SK-N-SH treated with all-trans-retinoic acid at 6 μM for 48 hours (cell line): ENCODE measurements around the gene PCDHGB2.

Experiments used
- ATAC-seq: fragments of 200-7000 bp; cut with Tn5 transposase; 3 replicates; pipeline ENCODE4 v1.9.1; 2020; ENCODE audit warnings: mild to moderate bottlenecking, moderate library complexity
- ARNTL ChIP-seq: fragments of 450-650 bp; formaldehyde crosslinking; IDR thresholded peaks from 2 replicates; pipeline ENCODE4 v1.5.0; 2020; ENCODE audit warnings: low read depth, mild to moderate bottlenecking, moderate library complexity, borderline replicate concordance
- CSDC2 ChIP-seq: fragments of 250-450 bp; sonication (Bioruptor Pico); IDR thresholded peaks from 2 replicates; pipeline ENCODE4 v1.5.0; 2020; ENCODE audit warnings: mild to moderate bottlenecking, moderate library complexity
- ESRRG ChIP-seq: fragments of 250-450 bp; sonication (Bioruptor Pico); IDR thresholded peaks from 2 replicates; pipeline ENCODE4 v1.6.1; 2021; ENCODE audit warnings: mild to moderate bottlenecking
- GLIS3 ChIP-seq: fragments of 250-450 bp; sonication (Bioruptor Pico); IDR thresholded peaks from 2 replicates; pipeline ENCODE4 v1.5.0; 2020; ENCODE audit warnings: mild to moderate bottlenecking, moderate library complexity
- ISL1 ChIP-seq: fragments of 250-450 bp; sonication (Bioruptor Pico); IDR thresholded peaks from 2 replicates; pipeline ENCODE4 v2.1.2; 2022; ENCODE audit warnings: mild to moderate bottlenecking, moderate library complexity
- OSR1 ChIP-seq: fragments of 250-450 bp; sonication (Bioruptor Pico); IDR thresholded peaks from 2 replicates; pipeline ENCODE4 v1.8.0; 2022; ENCODE audit warnings: moderate library complexity, mild to moderate bottlenecking, inconsistent platforms
- PPARA ChIP-seq: fragments of 250-450 bp; sonication (Bioruptor Pico); IDR thresholded peaks from 2 replicates; pipeline ENCODE4 v1.5.0; 2020; ENCODE audit warnings: mild to moderate bottlenecking, borderline replicate concordance
- RARB ChIP-seq: fragments of 250-450 bp; sonication (Bioruptor Pico); IDR thresholded peaks from 2 replicates; pipeline ENCODE4 v1.8.0; 2021; ENCODE audit warnings: mild to moderate bottlenecking, moderate library complexity
- SNAI2 ChIP-seq: fragments of 250-450 bp; sonication (Bioruptor Pico); IDR thresholded peaks from 2 replicates; pipeline ENCODE4 v1.5.0; 2020; ENCODE audit warnings: mild to moderate bottlenecking, moderate library complexity
- TCF4 ChIP-seq: fragments of 250-450 bp; sonication (Bioruptor Pico); IDR thresholded peaks from 2 replicates; pipeline ENCODE4 v1.8.0; 2021; ENCODE audit warnings: mild to moderate bottlenecking, moderate library complexity, borderline replicate concordance
- TOX ChIP-seq: fragments of 250-450 bp; sonication (Bioruptor Pico); IDR thresholded peaks from 2 replicates; pipeline ENCODE4 v1.8.0; 2021; ENCODE audit warnings: mild to moderate bottlenecking, moderate library complexity, borderline replicate concordance
- ZC3H10 ChIP-seq: fragments of 250-450 bp; sonication (Bioruptor Pico); IDR thresholded peaks from 2 replicates; pipeline ENCODE4 v1.5.1; 2021; ENCODE audit warnings: mild to moderate bottlenecking, moderate library complexity
- ZFP3 ChIP-seq: fragments of 250-450 bp; sonication (Bioruptor Pico); IDR thresholded peaks from 2 replicates; pipeline ENCODE4 v1.5.0; 2020; ENCODE audit warnings: mild to moderate bottlenecking, moderate library complexity
- ZFP30 ChIP-seq: fragments of 450-650 bp; formaldehyde crosslinking; IDR thresholded peaks from 2 replicates; pipeline ENCODE4 v1.5.0; 2022; ENCODE audit warnings: mild to moderate bottlenecking, moderate library complexity
- ZNF565 ChIP-seq: fragments of 450-650 bp; formaldehyde crosslinking; conservative IDR thresholded peaks from 2 replicates; pipeline ENCODE4 v1.5.0; 2020; ENCODE audit warnings: low read depth, mild to moderate bottlenecking, moderate library complexity
- ZNF70 ChIP-seq: fragments of 450-650 bp; formaldehyde crosslinking; IDR thresholded peaks from 2 replicates; pipeline ENCODE4 v1.5.0; 2020; ENCODE audit warnings: mild to moderate bottlenecking, moderate library complexity
- TF ChIP-seq, protein P1 (sequence below): fragments of 250-450 bp; sonication (Bioruptor Pico); IDR thresholded peaks from 2 replicates; pipeline ENCODE4 v1.8.0; 2020; ENCODE audit warnings: mild to moderate bottlenecking, moderate library complexity, borderline replicate concordance
- TF ChIP-seq, protein P2 (sequence below): fragments of 250-450 bp; sonication (Bioruptor Pico); IDR thresholded peaks from 2 replicates; pipeline ENCODE4 v1.5.1; 2021; ENCODE audit warnings: mild to moderate bottlenecking, moderate library complexity
- TF ChIP-seq, protein P3 (sequence below): fragments of 250-450 bp; sonication (Bioruptor Pico); IDR thresholded peaks from 2 replicates; pipeline ENCODE4 v1.5.1; 2020; ENCODE audit warnings: low read depth, mild to moderate bottlenecking, moderate library complexity
- TF ChIP-seq, protein P4 (sequence below): fragments of 250-450 bp; sonication (Bioruptor Pico); IDR thresholded peaks from 2 replicates; pipeline ENCODE4 v1.8.0; 2021; ENCODE audit warnings: low read depth, mild to moderate bottlenecking, moderate library complexity, borderline replicate concordance

Gene PCDHGB2

DNA sequence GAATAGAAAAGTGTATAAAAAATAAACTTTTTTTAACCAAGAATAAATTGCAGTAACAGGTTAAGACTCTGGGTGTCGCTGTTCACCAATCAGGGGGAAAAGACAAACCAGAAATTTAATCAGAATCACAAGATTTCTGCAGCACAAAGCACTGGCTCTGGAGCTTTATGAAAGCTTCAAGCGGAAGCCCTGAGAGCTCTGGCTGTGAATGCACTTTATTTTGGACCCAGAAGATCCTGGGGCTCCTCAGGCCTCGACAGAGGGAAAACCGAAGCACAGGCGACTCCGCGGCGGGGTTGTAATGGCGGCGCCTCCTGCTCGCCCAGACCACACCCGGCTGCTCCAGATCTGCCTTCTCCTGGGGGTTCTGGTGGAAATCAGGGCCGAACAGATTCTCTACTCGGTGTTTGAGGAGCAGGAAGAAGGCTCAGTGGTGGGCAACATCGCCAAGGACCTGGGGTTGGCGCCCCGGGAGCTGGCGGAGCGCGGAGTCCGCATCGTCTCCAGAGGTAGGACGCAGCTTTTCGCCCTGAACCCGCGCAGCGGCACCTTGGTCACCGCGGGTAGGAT lies 4.8 kb upstream of the PCDHGB2 start, which contains the start of gene PCDHGA4:
Gene PCDHGA4, plus strand, starts transcription at position 122 of the 570 bp plus-strand sequence. Its CDS starts 87 bp downstream, at position 209.
- ATAC-seq = no peak
- TF ChIP-seq SNAI2 (CRISPR knock-in tag) (no peak), ZFP3 (CRISPR knock-in tag) (no peak), OSR1 (CRISPR knock-in tag) (no peak), GLIS3 (CRISPR knock-in tag) (no peak), ZNF70 (CRISPR knock-in tag) (no peak), PPARA (no peak), TCF4 (no peak), ARNTL (CRISPR knock-in tag) (no peak), ESRRG (no peak), TOX (CRISPR knock-in tag) (no peak), ZC3H10 (no peak), ZNF565 (no peak), ISL1 (CRISPR knock-in tag) (no peak), ZFP30 (CRISPR knock-in tag) (no peak), RARB (no peak)
- TF ChIP-seq, protein P1, sequence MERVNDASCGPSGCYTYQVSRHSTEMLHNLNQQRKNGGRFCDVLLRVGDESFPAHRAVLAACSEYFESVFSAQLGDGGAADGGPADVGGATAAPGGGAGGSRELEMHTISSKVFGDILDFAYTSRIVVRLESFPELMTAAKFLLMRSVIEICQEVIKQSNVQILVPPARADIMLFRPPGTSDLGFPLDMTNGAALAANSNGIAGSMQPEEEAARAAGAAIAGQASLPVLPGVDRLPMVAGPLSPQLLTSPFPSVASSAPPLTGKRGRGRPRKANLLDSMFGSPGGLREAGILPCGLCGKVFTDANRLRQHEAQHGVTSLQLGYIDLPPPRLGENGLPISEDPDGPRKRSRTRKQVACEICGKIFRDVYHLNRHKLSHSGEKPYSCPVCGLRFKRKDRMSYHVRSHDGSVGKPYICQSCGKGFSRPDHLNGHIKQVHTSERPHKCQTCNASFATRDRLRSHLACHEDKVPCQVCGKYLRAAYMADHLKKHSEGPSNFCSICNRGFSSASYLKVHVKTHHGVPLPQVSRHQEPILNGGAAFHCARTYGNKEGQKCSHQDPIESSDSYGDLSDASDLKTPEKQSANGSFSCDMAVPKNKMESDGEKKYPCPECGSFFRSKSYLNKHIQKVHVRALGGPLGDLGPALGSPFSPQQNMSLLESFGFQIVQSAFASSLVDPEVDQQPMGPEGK (CRISPR knock-in tag) = no peak
- TF ChIP-seq, protein P2, sequence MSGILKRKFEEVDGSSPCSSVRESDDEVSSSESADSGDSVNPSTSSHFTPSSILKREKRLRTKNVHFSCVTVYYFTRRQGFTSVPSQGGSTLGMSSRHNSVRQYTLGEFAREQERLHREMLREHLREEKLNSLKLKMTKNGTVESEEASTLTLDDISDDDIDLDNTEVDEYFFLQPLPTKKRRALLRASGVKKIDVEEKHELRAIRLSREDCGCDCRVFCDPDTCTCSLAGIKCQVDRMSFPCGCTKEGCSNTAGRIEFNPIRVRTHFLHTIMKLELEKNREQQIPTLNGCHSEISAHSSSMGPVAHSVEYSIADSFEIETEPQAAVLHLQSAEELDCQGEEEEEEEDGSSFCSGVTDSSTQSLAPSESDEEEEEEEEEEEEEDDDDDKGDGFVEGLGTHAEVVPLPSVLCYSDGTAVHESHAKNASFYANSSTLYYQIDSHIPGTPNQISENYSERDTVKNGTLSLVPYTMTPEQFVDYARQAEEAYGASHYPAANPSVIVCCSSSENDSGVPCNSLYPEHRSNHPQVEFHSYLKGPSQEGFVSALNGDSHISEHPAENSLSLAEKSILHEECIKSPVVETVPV (CRISPR knock-in tag) = no peak
- TF ChIP-seq, protein P3, sequence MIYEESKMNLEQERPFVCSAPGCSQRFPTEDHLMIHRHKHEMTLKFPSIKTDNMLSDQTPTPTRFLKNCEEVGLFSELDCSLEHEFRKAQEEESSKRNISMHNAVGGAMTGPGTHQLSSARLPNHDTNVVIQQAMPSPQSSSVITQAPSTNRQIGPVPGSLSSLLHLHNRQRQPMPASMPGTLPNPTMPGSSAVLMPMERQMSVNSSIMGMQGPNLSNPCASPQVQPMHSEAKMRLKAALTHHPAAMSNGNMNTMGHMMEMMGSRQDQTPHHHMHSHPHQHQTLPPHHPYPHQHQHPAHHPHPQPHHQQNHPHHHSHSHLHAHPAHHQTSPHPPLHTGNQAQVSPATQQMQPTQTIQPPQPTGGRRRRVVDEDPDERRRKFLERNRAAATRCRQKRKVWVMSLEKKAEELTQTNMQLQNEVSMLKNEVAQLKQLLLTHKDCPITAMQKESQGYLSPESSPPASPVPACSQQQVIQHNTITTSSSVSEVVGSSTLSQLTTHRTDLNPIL (CRISPR knock-in tag) = no peak
- TF ChIP-seq, protein P4, sequence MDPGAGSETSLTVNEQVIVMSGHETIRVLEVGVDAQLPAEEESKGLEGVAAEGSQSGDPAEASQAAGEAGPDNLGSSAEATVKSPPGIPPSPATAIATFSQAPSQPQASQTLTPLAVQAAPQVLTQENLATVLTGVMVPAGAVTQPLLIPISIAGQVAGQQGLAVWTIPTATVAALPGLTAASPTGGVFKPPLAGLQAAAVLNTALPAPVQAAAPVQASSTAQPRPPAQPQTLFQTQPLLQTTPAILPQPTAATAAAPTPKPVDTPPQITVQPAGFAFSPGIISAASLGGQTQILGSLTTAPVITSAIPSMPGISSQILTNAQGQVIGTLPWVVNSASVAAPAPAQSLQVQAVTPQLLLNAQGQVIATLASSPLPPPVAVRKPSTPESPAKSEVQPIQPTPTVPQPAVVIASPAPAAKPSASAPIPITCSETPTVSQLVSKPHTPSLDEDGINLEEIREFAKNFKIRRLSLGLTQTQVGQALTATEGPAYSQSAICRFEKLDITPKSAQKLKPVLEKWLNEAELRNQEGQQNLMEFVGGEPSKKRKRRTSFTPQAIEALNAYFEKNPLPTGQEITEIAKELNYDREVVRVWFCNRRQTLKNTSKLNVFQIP (CRISPR knock-in tag) = no peak

DNA sequence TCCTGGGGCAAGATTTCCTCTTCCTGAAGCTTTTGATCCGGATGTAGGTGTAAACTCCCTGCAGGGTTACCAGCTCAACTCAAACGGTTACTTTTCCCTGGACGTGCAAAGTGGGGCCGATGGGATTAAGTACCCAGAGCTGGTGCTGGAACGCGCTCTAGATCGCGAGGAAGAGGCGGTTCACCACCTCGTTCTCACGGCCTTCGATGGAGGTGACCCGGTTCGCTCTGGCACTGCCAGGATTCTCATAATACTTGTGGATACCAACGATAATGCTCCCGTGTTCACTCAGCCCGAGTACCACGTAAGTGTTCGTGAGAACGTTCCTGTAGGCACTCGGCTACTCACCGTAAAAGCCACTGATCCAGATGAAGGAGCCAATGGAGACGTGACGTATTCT lies 4.2 kb upstream of the PCDHGB2 start:
- TF ChIP-seq ZNF565 = no peak
- ATAC-seq = no peak

DNA sequence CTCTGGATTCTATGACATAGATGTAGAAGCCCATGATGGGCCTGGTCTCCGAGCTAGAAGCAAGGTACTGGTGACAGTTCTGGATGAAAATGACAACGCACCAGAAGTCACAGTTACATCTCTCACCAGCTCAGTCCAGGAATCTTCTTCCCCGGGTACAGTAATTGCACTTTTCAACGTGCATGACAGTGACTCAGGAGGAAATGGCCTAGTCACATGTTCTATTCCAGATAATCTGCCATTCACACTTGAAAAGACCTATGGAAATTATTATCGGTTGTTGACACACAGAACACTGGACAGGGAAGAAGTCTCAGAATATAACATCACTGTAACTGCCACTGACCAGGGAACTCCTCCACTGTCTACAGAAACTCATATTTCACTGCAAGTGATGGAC lies 3.7 kb upstream of the PCDHGB2 start:
- ATAC-seq = no peak
- TF ChIP-seq ZFP3 (CRISPR knock-in tag) = no peak
- TF ChIP-seq ZNF70 (CRISPR knock-in tag) = no peak
- no peak for TF ChIP-seq CSDC2
- TF ChIP-seq, protein P4 (CRISPR knock-in tag) = no peak
- TF ChIP-seq, protein P2 (CRISPR knock-in tag) = no peak
- no peak for TF ChIP-seq ZC3H10
- TF ChIP-seq PPARA = no peak
- TF ChIP-seq ZFP30 (CRISPR knock-in tag) = no peak
- TF ChIP-seq ZNF565 = no peak
- TF ChIP-seq SNAI2 (CRISPR knock-in tag) = no peak
- TF ChIP-seq ISL1 (CRISPR knock-in tag) = no peak
